ENCODE measurements around the gene HIGD1C. TPM values are rescaled to one million over a fixed set of nuclear protein-coding genes. Genes with fewer than 3 reads are reported as not detected.

Gene HIGD1C
- total RNA-seq, 1 experiment from 2014 or later, result not detected

DNA sequence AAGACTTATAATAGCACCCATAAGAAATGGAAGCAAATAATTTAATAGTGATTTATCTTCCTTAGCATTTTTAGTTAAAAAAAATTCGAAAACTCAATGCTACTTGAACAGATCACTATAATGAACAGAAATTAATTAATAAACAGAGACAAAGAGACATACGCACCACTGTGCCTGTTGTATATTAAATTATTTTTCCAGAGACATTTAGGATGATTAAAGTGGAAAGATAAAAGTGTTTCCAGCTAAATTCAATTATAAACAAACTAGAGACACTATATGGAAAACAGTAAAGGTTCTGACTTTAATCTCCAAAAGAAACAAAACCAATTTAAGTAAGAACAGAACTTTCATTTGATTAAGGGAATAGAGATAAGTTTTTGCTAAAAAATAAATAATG lies 3.4 kb downstream of the HIGD1C start:
- H3K27ac Mint-ChIP-seq, result no peak overlapping the region
- H3K18ac ChIP-seq (ENCODE audit: insufficient read length, low read depth, low read length), result no peak overlapping the region
- H3K27me3 ChIP-seq (ENCODE audit: insufficient read depth, low read length), result no peaks in the 10 kb centered on the region
- no peak overlapping the region for H2BK12ac ChIP-seq (ENCODE audit: insufficient read length, low read depth, low read length)
- H3K4me1 ChIP-seq (ENCODE audit: insufficient read depth, low read length), result no peaks in the 10 kb centered on the region
- H4K91ac ChIP-seq (ENCODE audit: insufficient read length, low read depth, low read length), result no peak overlapping the region
- no peak overlapping the region for H3K4me2 ChIP-seq (ENCODE audit: insufficient read depth, insufficient read length, low read length)
- H3K4ac ChIP-seq (ENCODE audit: low read depth, low read length), result no peak overlapping the region
- peaks cover 0 to 7% of the 10 kb centered on the region in 2 experiments; a peak in 2 of 4 replicates for H3K4me1 Mint-ChIP-seq
- no peak overlapping the region for H2BK120ac ChIP-seq (ENCODE audit: low read depth, low read length, poor library complexity, severe bottlenecking)
- TF ChIP-seq, protein P1, sequence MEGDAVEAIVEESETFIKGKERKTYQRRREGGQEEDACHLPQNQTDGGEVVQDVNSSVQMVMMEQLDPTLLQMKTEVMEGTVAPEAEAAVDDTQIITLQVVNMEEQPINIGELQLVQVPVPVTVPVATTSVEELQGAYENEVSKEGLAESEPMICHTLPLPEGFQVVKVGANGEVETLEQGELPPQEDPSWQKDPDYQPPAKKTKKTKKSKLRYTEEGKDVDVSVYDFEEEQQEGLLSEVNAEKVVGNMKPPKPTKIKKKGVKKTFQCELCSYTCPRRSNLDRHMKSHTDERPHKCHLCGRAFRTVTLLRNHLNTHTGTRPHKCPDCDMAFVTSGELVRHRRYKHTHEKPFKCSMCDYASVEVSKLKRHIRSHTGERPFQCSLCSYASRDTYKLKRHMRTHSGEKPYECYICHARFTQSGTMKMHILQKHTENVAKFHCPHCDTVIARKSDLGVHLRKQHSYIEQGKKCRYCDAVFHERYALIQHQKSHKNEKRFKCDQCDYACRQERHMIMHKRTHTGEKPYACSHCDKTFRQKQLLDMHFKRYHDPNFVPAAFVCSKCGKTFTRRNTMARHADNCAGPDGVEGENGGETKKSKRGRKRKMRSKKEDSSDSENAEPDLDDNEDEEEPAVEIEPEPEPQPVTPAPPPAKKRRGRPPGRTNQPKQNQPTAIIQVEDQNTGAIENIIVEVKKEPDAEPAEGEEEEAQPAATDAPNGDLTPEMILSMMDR (conservative IDR thresholded peaks at IDR 0.05), result no peak
- H3T11ph ChIP-seq (ENCODE audit: low read length), result no peak overlapping the region
- no peak overlapping the region for H2AK5ac ChIP-seq (ENCODE audit: insufficient read length, low read length)
- no peaks in the 10 kb centered on the region for H4K20me1 ChIP-seq (ENCODE audit: control insufficient read depth, insufficient read depth, insufficient read length)
- DNase-seq, result no peak
- H2BK20ac ChIP-seq (ENCODE audit: low read depth, low read length, poor library complexity, severe bottlenecking), result no peak overlapping the region
- no peak overlapping the region for H3K56ac ChIP-seq (ENCODE audit: insufficient read length, low read depth, low read length)
- H3K27ac ChIP-seq (ENCODE audit: insufficient read length, low read depth, low read length), result no peak overlapping the region
- H4K8ac ChIP-seq (replicated peaks; ENCODE audit: insufficient read length, low read depth, low read length), result no peak overlapping the region
- no peaks in the 10 kb centered on the region for H3K9me3 Mint-ChIP-seq
- no peak overlapping the region for H4K5ac ChIP-seq (ENCODE audit: insufficient read length, low read depth, low read length)
- no peaks in the 10 kb centered on the region for H3K36me3 Mint-ChIP-seq (ENCODE audit: insufficient read depth in 1 of 3, low read depth in 3 of 3)
- H2BK15ac ChIP-seq (ENCODE audit: low read depth, low read length), result no peak overlapping the region
- no peaks in the 10 kb centered on the region for H3K79me2 ChIP-seq (ENCODE audit: insufficient read depth, low read length)
- no peak overlapping the region for H3K14ac ChIP-seq (ENCODE audit: insufficient read depth, low read length)
- H3K4me3 Mint-ChIP-seq, result no peak overlapping the region
- no peak overlapping the region for H3K23ac ChIP-seq (ENCODE audit: insufficient read length, low read depth, low read length)
- no peaks in the 10 kb centered on the region for H3K79me1 ChIP-seq (ENCODE audit: insufficient read depth, low read depth, low read length, poor library complexity, severe bottlenecking)
- no peaks in the 10 kb centered on the region for H3K27me3 Mint-ChIP-seq (ENCODE audit: low read depth)
- H3K9ac ChIP-seq (ENCODE audit: extremely low read depth, insufficient read length, low read length), result no peak overlapping the region
- no peak overlapping the region for H2BK5ac ChIP-seq (ENCODE audit: insufficient read length, low read length)
- H3K9me3 ChIP-seq (ENCODE audit: control insufficient read depth, low read depth, low read length), result no peaks in the 10 kb centered on the region
- no CpG with 5 or more reads among the region's 2 CpGs for WGBS (ENCODE audit: extremely low coverage, insufficient read length, low lambda C conversion rate)
- no peak overlapping the region for H2AFZ ChIP-seq (ENCODE audit: low read length)
- no peaks in the 10 kb centered on the region for H3K23me2 ChIP-seq (ENCODE audit: insufficient read length, low read depth, low read length, poor library complexity, severe bottlenecking)

All from H9 (cell line).